ENCODE results near the gene FUCA1. TPM values are rescaled to one million over a fixed set of nuclear protein-coding genes. Genes with fewer than 3 reads are reported as not detected.

Gene FUCA1
- total RNA-seq, 4 donors from 2014 or later = 20.3 to 44.4 (median 23.5) TPM

DNA sequence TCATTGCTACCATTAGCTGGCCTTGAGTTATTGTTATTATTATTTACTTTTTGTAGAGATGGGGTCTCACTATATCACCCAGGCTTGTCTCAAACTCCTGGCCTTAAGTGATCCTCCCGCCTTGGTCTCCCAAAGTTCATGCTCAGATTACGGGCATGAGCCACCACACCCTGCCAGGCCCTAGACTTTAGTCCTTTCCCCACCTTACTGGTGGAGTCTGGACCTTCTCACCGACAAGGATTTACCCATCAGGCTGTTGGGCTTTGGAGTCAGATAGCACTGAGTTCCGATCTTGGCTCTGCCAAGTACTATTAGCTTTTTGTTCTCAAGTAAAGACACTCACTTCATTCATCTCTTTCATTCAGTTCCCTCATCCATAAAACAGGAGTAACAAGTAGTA is 27.9 kb upstream of the FUCA1 start:
- no peak for ATAC-seq
- TF ChIP-seq EP300 (IDR thresholded peaks at IDR 0.05) = no peak
- TF ChIP-seq POLR2AphosphoS5 (IDR thresholded peaks at IDR 0.05) = no peak
- no peak for TF ChIP-seq POLR2A (IDR thresholded peaks at IDR 0.05)
- TF ChIP-seq CTCF (IDR thresholded peaks at IDR 0.05) = no peak
- H3K27me3 ChIP-seq = no peaks in the 10 kb centered on the region
- no peaks in the 10 kb centered on the region for H3K4me1 ChIP-seq
- WGBS, 2 donors (ENCODE audit: low coverage in 1 of 2) = 60 to 69% methylated on average over 4 of the region's 4 CpGs
- no peak overlapping the region for H3K27ac ChIP-seq
- H3K9me3 ChIP-seq = no peaks in the 10 kb centered on the region
- no peak overlapping the region for H3K4me3 ChIP-seq
- no peaks in the 10 kb centered on the region for H3K36me3 ChIP-seq

DNA sequence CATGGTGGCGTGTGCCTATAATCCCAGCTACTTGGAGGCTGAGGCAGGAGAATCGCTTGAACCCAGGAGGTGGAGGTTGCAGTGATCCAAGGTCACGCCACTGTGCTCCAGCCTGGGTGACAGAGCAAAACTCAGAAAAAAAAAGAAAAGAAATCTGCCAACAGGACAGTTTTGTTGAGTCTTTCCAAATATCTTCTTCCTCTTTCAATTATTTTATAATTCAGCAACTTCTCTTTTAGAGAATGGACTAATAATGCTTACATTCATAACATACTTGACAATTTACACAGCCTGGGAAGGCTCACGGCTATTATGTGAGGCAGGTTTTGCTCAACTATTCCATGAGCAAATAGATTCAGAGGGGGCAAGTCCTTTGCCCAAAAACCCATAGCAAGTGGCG is 27.0 kb upstream of the FUCA1 start:
- no peak for TF ChIP-seq POLR2AphosphoS5 (IDR thresholded peaks at IDR 0.05)
- TF ChIP-seq POLR2A (IDR thresholded peaks at IDR 0.05) = no peak
- TF ChIP-seq EP300 (IDR thresholded peaks at IDR 0.05) = no peak
- TF ChIP-seq CTCF (IDR thresholded peaks at IDR 0.05) = no peak
- no peak for ATAC-seq
- no peaks in the 10 kb centered on the region for H3K27me3 ChIP-seq
- no peaks in the 10 kb centered on the region for H3K36me3 ChIP-seq
- no peaks in the 10 kb centered on the region for H3K4me1 ChIP-seq
- no peaks in the 10 kb centered on the region for H3K9me3 ChIP-seq
- WGBS, 2 donors (ENCODE audit: low coverage in 1 of 2) = 60 to 75% methylated on average over 4 to 5 of the region's 5 CpGs
- H3K27ac ChIP-seq = no peak overlapping the region
- H3K4me3 ChIP-seq = no peak overlapping the region

DNA sequence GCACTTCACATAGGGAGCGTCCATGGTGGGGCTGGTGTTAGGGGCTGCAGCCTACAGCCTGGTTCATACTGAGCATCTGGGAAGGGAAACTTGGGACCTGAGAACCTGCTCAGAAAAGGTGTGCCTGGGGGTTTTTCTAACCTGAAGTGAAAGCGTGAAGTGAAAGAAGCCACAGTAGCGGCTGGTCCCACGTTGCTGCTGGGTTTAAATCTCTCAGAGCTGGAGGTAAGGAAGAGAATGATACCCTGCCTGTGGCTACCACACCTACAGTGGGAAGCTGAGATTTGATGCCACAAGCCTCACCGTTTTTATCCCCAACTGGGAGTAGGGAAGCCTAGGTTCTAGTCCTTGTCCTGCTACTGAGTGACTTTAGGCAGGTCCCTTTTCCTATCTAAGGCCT is 21.0 kb upstream of the FUCA1 start:
- no peaks in the 10 kb centered on the region for H3K4me1 ChIP-seq
- TF ChIP-seq POLR2AphosphoS5 (IDR thresholded peaks at IDR 0.05) = no peak
- TF ChIP-seq EP300 (IDR thresholded peaks at IDR 0.05) = no peak
- no peak for TF ChIP-seq CTCF (IDR thresholded peaks at IDR 0.05)
- no peak for TF ChIP-seq POLR2A (IDR thresholded peaks at IDR 0.05)
- no peak for ATAC-seq
- H3K4me3 ChIP-seq = no peak overlapping the region
- no peaks in the 10 kb centered on the region for H3K36me3 ChIP-seq
- no peak overlapping the region for H3K27ac ChIP-seq
- WGBS, 2 donors (ENCODE audit: low coverage in 1 of 2) = 83 to 94% methylated on average over 4 to 5 of the region's 5 CpGs
- no peaks in the 10 kb centered on the region for H3K9me3 ChIP-seq
- no peaks in the 10 kb centered on the region for H3K27me3 ChIP-seq

GRCh38 chr1:23885222-23885621 is 17.1 kb upstream of the FUCA1 start:
- ATAC-seq = no peak
- H3K27ac ChIP-seq = no peak overlapping the region
- no peaks in the 10 kb centered on the region for H3K9me3 ChIP-seq
- no peaks in the 10 kb centered on the region for H3K36me3 ChIP-seq
- no peak for TF ChIP-seq EP300 (IDR thresholded peaks at IDR 0.05)
- no peak for TF ChIP-seq CTCF (IDR thresholded peaks at IDR 0.05)
- TF ChIP-seq POLR2A (IDR thresholded peaks at IDR 0.05) = no peak
- TF ChIP-seq POLR2AphosphoS5 (IDR thresholded peaks at IDR 0.05) = no peak
- H3K4me3 ChIP-seq = no peak overlapping the region
- H3K4me1 ChIP-seq = no peaks in the 10 kb centered on the region
- H3K27me3 ChIP-seq = no peaks in the 10 kb centered on the region
- 71 to 79% methylated on average over 4 of the region's 4 CpGs for WGBS, 2 donors (ENCODE audit: low coverage in 1 of 2)

DNA sequence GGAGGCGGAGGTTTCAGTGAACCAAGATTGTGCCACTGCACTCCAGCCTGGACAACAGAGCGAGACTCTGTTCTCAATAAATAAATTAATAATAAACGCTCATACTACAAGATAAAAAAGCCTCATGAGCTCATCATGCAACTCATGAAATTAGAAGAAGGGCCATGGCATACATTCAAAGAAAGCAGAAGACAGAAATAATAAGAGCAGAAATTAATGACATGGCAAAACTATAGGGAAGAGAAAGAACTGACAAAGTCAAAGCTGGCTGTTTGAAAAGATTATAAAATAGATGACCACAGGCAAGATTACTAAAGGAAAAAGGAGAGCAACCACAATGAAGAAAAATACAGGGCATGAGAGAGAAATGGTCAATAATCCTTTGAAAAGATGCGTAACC is 14.7 kb upstream of the FUCA1 start:
- ATAC-seq = no peak
- no peak for TF ChIP-seq CTCF (IDR thresholded peaks at IDR 0.05)
- H3K4me1 ChIP-seq = no peaks in the 10 kb centered on the region
- H3K4me3 ChIP-seq = no peak overlapping the region
- H3K27ac ChIP-seq = no peak overlapping the region
- H3K27me3 ChIP-seq = no peaks in the 10 kb centered on the region
- WGBS, 2 donors (ENCODE audit: low coverage in 1 of 2) = 81% methylated on average over 4 of the region's 4 CpGs; no CpG with 5 or more reads in 1 of the 2 donors
- no peaks in the 10 kb centered on the region for H3K36me3 ChIP-seq
- peaks cover 0 to 22% (median 0%) of the 10 kb centered on the region in 3 donors for H3K9me3 ChIP-seq

All from gastroesophageal sphincter (tissue), 4 donors.